ENCODE results near the gene ARL14EP.

DNA sequence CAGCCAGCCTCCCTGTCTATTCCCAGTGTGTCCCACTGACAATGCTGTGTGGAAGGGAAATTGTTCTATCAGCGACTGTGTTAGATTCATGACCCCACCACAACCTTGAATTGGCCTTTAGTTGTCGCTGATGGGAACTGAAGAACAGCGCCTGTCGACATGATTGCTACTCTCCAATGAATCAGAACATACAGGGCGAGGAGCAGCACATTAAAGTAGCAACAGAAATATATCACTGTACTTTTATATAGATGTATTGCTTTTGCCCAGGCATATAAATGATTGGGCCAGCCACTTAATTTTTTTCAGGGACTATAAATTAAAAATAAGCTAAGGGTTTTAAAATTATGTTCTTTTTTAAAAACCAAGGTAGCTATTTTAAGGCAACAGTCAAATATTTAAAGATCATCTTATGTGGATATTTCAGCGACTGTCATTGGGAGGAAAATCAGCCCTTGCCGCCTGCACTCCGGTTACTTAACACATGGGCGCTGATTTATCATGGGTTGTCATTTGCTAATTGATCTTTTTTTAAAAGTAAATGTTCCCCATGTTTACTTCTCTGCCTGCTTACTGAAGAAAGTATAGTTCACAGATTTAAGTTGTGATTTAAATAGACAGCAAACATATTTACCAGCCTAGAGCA, 42.1 kb downstream of the ARL14EP start:
- TF ChIP-seq EZH2phosphoT487 (IDR thresholded peaks at IDR 0.05; ENCODE audit: low read length) (no peak), EZH2 (optimal IDR thresholded peaks at IDR 0.05; ENCODE audit: low read depth, low read length) (no peak)
- TF ChIP-seq, protein P1, sequence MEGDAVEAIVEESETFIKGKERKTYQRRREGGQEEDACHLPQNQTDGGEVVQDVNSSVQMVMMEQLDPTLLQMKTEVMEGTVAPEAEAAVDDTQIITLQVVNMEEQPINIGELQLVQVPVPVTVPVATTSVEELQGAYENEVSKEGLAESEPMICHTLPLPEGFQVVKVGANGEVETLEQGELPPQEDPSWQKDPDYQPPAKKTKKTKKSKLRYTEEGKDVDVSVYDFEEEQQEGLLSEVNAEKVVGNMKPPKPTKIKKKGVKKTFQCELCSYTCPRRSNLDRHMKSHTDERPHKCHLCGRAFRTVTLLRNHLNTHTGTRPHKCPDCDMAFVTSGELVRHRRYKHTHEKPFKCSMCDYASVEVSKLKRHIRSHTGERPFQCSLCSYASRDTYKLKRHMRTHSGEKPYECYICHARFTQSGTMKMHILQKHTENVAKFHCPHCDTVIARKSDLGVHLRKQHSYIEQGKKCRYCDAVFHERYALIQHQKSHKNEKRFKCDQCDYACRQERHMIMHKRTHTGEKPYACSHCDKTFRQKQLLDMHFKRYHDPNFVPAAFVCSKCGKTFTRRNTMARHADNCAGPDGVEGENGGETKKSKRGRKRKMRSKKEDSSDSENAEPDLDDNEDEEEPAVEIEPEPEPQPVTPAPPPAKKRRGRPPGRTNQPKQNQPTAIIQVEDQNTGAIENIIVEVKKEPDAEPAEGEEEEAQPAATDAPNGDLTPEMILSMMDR (IDR thresholded peaks at IDR 0.05; ENCODE audit: low read length) = no peak

All from MM.1S (cell line).